ENCODE data around the gene ATOH8.

Gene ATOH8, protein sequence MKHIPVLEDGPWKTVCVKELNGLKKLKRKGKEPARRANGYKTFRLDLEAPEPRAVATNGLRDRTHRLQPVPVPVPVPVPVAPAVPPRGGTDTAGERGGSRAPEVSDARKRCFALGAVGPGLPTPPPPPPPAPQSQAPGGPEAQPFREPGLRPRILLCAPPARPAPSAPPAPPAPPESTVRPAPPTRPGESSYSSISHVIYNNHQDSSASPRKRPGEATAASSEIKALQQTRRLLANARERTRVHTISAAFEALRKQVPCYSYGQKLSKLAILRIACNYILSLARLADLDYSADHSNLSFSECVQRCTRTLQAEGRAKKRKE
- total RNA-seq: 0 to 0.96 (median 0.17) reads per million in 3 donors

DNA sequence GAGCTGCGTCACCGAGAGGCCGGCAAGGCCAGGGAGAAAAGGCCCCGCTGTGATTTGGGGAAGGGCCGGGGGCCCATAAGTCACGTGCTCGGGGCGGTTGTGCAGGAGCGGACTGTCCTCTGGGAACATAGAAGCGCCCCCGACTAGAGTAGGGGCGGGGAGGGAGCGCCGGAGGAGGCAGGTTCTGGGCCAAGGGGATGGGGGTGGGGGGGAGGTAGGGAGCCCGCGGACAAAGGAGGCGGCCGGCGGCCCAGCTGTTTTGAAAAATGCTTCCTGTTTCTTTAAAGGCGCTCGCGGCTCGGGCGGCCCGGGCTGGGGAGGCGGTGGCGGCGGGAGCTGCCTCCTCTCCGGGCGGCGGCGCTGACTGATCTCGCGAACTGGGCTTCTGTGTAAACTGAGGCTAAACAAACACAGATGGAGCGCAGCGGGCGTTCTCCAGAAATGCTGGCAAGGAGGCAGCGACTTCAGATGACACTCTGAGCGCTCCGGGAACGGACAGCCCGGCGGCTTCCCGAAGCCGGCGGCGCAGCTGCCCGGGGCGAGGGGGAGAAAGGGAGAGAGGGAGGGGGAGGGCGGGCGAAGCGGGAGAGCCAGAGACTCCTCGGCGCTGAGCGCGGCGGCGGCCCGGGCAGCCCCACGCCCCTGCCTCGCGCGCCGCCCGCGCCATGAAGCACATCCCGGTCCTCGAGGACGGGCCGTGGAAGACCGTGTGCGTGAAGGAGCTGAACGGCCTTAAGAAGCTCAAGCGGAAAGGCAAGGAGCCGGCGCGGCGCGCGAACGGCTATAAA lies at the start of gene ATOH8:
Gene ATOH8 (plus strand): TSS at position 467 of the 788 bp plus-strand sequence. CDS start 199 bp downstream, at position 666.
- Histone ChIP-seq H3K4me3 (ENCODE audit: insufficient read depth, low read depth, low read length, poor library complexity, severe bottlenecking) (peak within 1 kb of the TSS; percentile 50), H3K36me3 (ENCODE audit: control insufficient read depth, insufficient read depth, low read length) (no peaks in the 10 kb centered on the region), H3K9me3 (ENCODE audit: control insufficient read depth, low read length) (no peaks in the 10 kb centered on the region), H3K27ac (ENCODE audit: insufficient read depth, low read length, poor library complexity, severe bottlenecking) (no peak within 1 kb of the TSS), H3K27me3 (replicated peaks; ENCODE audit: control insufficient read depth, insufficient read depth, low read length, poor library complexity, severe bottlenecking) (peaks cover 53% of the 10 kb centered on the region), H3K4me1 (ENCODE audit: control insufficient read depth, insufficient read depth, low read length, poor library complexity, severe bottlenecking) (peaks cover 23% of the 10 kb centered on the region)
- DNase-seq: no peak

GRCh38 chr2:85704038-85704437 lies 49.8 kb upstream of the ATOH8 start:
- Histone ChIP-seq H3K4me3 (ENCODE audit: insufficient read depth, low read depth, low read length, poor library complexity, severe bottlenecking) (no peak overlapping the region), H3K27ac (ENCODE audit: insufficient read depth, low read length, poor library complexity, severe bottlenecking) (no peak overlapping the region), H3K4me1 (ENCODE audit: control insufficient read depth, insufficient read depth, low read length, poor library complexity, severe bottlenecking) (no peaks in the 10 kb centered on the region)

GRCh38 chr2:85704800-85705679 lies 48.8 kb upstream of the ATOH8 start:
- Histone ChIP-seq H3K9me3 (ENCODE audit: control insufficient read depth, low read length) (no peaks in the 10 kb centered on the region), H3K4me3 (ENCODE audit: insufficient read depth, low read depth, low read length, poor library complexity, severe bottlenecking) (no peak overlapping the region), H3K4me1 (ENCODE audit: control insufficient read depth, insufficient read depth, low read length, poor library complexity, severe bottlenecking) (no peaks in the 10 kb centered on the region), H3K27me3 (replicated peaks; ENCODE audit: control insufficient read depth, insufficient read depth, low read length, poor library complexity, severe bottlenecking) (no peaks in the 10 kb centered on the region), H3K36me3 (ENCODE audit: control insufficient read depth, insufficient read depth, low read length) (no peaks in the 10 kb centered on the region), H3K27ac (ENCODE audit: insufficient read depth, low read length, poor library complexity, severe bottlenecking) (no peak overlapping the region)
- DNase-seq: no peak

More at GRCh38 chr2:85704038-85704437, 49.8 kb upstream of the ATOH8 start:
- Histone ChIP-seq H3K9me3 (ENCODE audit: control insufficient read depth, low read length) (no peaks in the 10 kb centered on the region), H3K36me3 (ENCODE audit: control insufficient read depth, insufficient read depth, low read length) (no peaks in the 10 kb centered on the region), H3K27me3 (replicated peaks; ENCODE audit: control insufficient read depth, insufficient read depth, low read length, poor library complexity, severe bottlenecking) (no peaks in the 10 kb centered on the region)
- DNase-seq: no peak

DNA sequence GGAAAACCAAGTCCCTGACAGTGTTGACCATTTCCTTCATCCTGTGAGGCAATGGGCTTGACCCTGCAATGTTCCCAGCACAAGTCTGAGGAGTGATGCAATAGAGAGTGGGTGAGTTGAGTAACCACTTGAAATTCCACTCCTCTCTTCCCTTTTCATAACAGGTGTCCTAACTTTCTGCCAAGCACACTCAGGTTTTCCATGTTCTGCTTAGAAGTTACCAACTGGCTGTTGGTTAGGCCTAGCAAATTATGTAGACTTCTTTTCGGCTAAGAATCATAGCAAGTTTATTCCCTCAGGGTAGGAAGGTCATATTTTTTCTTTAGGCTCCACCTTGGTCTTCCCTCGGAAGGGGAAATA lies 48.1 kb upstream of the ATOH8 start:
- H3K4me3 ChIP-seq (ENCODE audit: insufficient read depth, low read depth, low read length, poor library complexity, severe bottlenecking): no peak overlapping the region
- H3K36me3 ChIP-seq (ENCODE audit: control insufficient read depth, insufficient read depth, low read length): no peaks in the 10 kb centered on the region
- no peaks in the 10 kb centered on the region for H3K9me3 ChIP-seq (ENCODE audit: control insufficient read depth, low read length)
- H3K27me3 ChIP-seq (replicated peaks; ENCODE audit: control insufficient read depth, insufficient read depth, low read length, poor library complexity, severe bottlenecking): no peaks in the 10 kb centered on the region
- DNase-seq: no peak
- H3K27ac ChIP-seq (ENCODE audit: insufficient read depth, low read length, poor library complexity, severe bottlenecking): no peak overlapping the region
- no peaks in the 10 kb centered on the region for H3K4me1 ChIP-seq (ENCODE audit: control insufficient read depth, insufficient read depth, low read length, poor library complexity, severe bottlenecking)

DNA sequence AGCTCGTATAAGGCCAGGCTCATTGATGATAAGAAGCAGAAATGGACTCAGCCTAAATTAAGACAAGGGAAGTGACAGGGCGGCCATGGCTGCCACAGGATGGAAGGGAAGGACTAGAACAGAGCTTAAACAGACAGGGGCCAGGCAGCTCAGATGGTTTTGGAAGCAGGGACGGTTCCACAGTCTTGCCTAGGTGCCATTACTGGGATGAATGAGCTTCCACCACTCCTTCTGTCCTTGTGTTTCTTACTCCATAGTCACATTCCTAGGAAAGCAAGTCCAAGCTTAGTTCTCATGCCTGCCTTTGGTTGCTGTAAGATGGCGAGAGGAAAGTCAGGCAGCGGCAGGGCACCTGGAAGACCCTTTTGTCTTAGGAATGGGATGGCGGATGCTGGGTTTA lies 47.7 kb upstream of the ATOH8 start:
- Histone ChIP-seq H3K27me3 (replicated peaks; ENCODE audit: control insufficient read depth, insufficient read depth, low read length, poor library complexity, severe bottlenecking) (no peaks in the 10 kb centered on the region), H3K9me3 (ENCODE audit: control insufficient read depth, low read length) (no peaks in the 10 kb centered on the region), H3K4me3 (ENCODE audit: insufficient read depth, low read depth, low read length, poor library complexity, severe bottlenecking) (no peak overlapping the region), H3K36me3 (ENCODE audit: control insufficient read depth, insufficient read depth, low read length) (no peaks in the 10 kb centered on the region), H3K27ac (ENCODE audit: insufficient read depth, low read length, poor library complexity, severe bottlenecking) (no peak overlapping the region), H3K4me1 (ENCODE audit: control insufficient read depth, insufficient read depth, low read length, poor library complexity, severe bottlenecking) (no peaks in the 10 kb centered on the region)
- no peak for DNase-seq

- no peaks in the 10 kb centered on the region for H3K27me3 ChIP-seq (replicated peaks; ENCODE audit: control insufficient read depth, insufficient read depth, low read length, poor library complexity, severe bottlenecking)
- no peak for DNase-seq
- no peak overlapping the region for H3K27ac ChIP-seq (ENCODE audit: insufficient read depth, low read length, poor library complexity, severe bottlenecking)
- H3K9me3 ChIP-seq (ENCODE audit: control insufficient read depth, low read length): no peaks in the 10 kb centered on the region
- no peak overlapping the region for H3K4me3 ChIP-seq (ENCODE audit: insufficient read depth, low read depth, low read length, poor library complexity, severe bottlenecking)
- no peaks in the 10 kb centered on the region for H3K36me3 ChIP-seq (ENCODE audit: control insufficient read depth, insufficient read depth, low read length)
- H3K4me1 ChIP-seq (ENCODE audit: control insufficient read depth, insufficient read depth, low read length, poor library complexity, severe bottlenecking): no peaks in the 10 kb centered on the region
These were observed 47.0 kb upstream of the ATOH8 start for GRCh38 chr2:85706599-85707296.

DNA sequence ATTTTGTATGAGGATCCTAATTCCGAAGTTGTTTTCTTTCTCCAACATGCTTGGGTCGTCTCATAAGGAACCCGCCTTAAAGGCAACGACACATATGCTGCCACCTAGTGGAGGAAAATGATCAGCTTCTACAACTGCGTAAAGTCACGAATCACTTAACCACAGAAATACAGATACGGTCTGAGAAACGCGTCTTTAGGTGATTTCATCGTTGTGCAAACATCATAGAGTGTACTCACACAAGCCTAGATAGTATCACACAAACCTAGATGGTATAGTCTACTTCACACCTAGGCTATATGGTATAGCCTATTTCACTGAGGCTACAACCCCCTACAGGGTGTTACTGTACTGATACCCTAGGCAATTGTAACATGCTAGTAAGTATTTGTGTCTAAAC lies 46.5 kb upstream of the ATOH8 start:
- H3K4me1 ChIP-seq (ENCODE audit: control insufficient read depth, insufficient read depth, low read length, poor library complexity, severe bottlenecking): no peaks in the 10 kb centered on the region
- no peak overlapping the region for H3K27ac ChIP-seq (ENCODE audit: insufficient read depth, low read length, poor library complexity, severe bottlenecking)
- H3K4me3 ChIP-seq (ENCODE audit: insufficient read depth, low read depth, low read length, poor library complexity, severe bottlenecking): no peak overlapping the region

DNA sequence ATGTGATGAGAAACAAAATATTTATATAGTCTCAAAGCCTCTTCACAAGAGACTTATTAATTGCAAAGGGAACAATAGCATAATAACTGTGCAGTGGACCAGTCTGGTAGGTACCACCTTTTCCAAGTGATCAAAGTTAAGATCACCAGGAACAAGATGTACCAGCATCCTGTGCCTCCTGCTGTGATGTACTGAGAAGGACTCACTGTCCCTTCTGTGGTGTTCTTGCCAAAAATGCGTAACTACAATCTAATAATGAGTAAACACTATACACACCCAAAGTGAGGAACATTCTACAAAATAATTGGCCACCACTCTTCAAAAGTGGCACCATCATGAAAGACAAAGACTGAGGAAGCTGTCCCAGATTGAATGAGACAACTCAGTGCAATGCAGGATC lies 45.1 kb upstream of the ATOH8 start:
- no peak for DNase-seq
- Histone ChIP-seq H3K4me1 (ENCODE audit: control insufficient read depth, insufficient read depth, low read length, poor library complexity, severe bottlenecking) (no peaks in the 10 kb centered on the region), H3K36me3 (ENCODE audit: control insufficient read depth, insufficient read depth, low read length) (no peaks in the 10 kb centered on the region), H3K4me3 (ENCODE audit: insufficient read depth, low read depth, low read length, poor library complexity, severe bottlenecking) (no peak overlapping the region), H3K9me3 (ENCODE audit: control insufficient read depth, low read length) (no peaks in the 10 kb centered on the region), H3K27ac (ENCODE audit: insufficient read depth, low read length, poor library complexity, severe bottlenecking) (no peak overlapping the region), H3K27me3 (replicated peaks; ENCODE audit: control insufficient read depth, insufficient read depth, low read length, poor library complexity, severe bottlenecking) (no peaks in the 10 kb centered on the region)

More for the DNA sequence above, 46.5 kb upstream of the ATOH8 start:
- DNase-seq: peak in 2 of 3 donors; percentile 24 to 43
- Histone ChIP-seq H3K9me3 (ENCODE audit: control insufficient read depth, low read length) (no peaks in the 10 kb centered on the region), H3K36me3 (ENCODE audit: control insufficient read depth, insufficient read depth, low read length) (no peaks in the 10 kb centered on the region), H3K27me3 (replicated peaks; ENCODE audit: control insufficient read depth, insufficient read depth, low read length, poor library complexity, severe bottlenecking) (no peaks in the 10 kb centered on the region)

- Histone ChIP-seq H3K4me1 (ENCODE audit: control insufficient read depth, insufficient read depth, low read length, poor library complexity, severe bottlenecking) (no peaks in the 10 kb centered on the region), H3K9me3 (ENCODE audit: control insufficient read depth, low read length) (no peaks in the 10 kb centered on the region), H3K27me3 (replicated peaks; ENCODE audit: control insufficient read depth, insufficient read depth, low read length, poor library complexity, severe bottlenecking) (no peaks in the 10 kb centered on the region), H3K36me3 (ENCODE audit: control insufficient read depth, insufficient read depth, low read length) (no peaks in the 10 kb centered on the region), H3K27ac (ENCODE audit: insufficient read depth, low read length, poor library complexity, severe bottlenecking) (no peak overlapping the region), H3K4me3 (ENCODE audit: insufficient read depth, low read depth, low read length, poor library complexity, severe bottlenecking) (no peak overlapping the region)
- no peak for DNase-seq
These were observed 44.4 kb upstream of the ATOH8 start for GRCh38 chr2:85709401-85709811.

Data from effector memory CD4-positive, alpha-beta T cell (primary cell).